HEK293 (cell line): ENCODE measurements around the gene SKA2.
A peak's percentile ranks its signal among the peaks of the same experiment; 100 is the strongest.

Experiments used
- CTCF ChIA-PET: fragments of 350-600 bp; formaldehyde crosslinking; extraction: SDS; loops from one replicate; lab custom pipeline; 2021; ENCODE audit warnings: antibody characterized with exemption; lab: Yijun Ruan, JAX
- POLR2A ChIA-PET: fragments of 300-600 bp; formaldehyde crosslinking; extraction: SDS; loops from one replicate; lab custom pipeline; 2020; ENCODE audit warnings: antibody characterized with exemption, inconsistent platforms; lab: Yijun Ruan, JAX
- H3K27ac ChIP-seq: fragments of 200-500 bp; sonication (Bioruptor generic); 2 replicates; pipeline ENCODE4 v1.5.1; 2014; ENCODE audit warnings: low read depth, low read length, control low read depth, inconsistent platforms; ENCODE audit errors: extremely low read depth
- H3K36me3 ChIP-seq, 2 experiments: fragments of 200-500 bp in 1 of 2; sonication (Bioruptor generic) in 1 of 2; 1 replicate in 1 of 2; 2 replicates in 1 of 2; pipeline ENCODE4 v1.5.1; 2014 to 2017; ENCODE audit warnings: inconsistent platforms in 2 of 2, low read length in 2 of 2; ENCODE audit not compliant: control insufficient read depth in 2 of 2, insufficient read depth in 1 of 2
- H3K4me1 ChIP-seq: fragments of 200-500 bp; sonication (Bioruptor generic); 2 replicates; pipeline ENCODE4 v1.5.1; 2014; ENCODE audit warnings: mild to moderate bottlenecking, low read length, inconsistent platforms; ENCODE audit not compliant: control insufficient read depth, insufficient read depth
- H3K4me3 ChIP-seq: 2 replicates; pipeline ENCODE4 v1.5.1; 2011; ENCODE audit warnings: low read depth, mild to moderate bottlenecking, control low read depth, low read length, moderate library complexity
- H3K9me3 ChIP-seq: fragments of 200-500 bp; sonication (Bioruptor generic); 2 replicates; pipeline ENCODE4 v1.5.1; 2014; ENCODE audit warnings: low read depth, low read length, inconsistent platforms; ENCODE audit not compliant: control insufficient read depth, insufficient read depth
- EGR2 ChIP-seq: fragments of 450-650 bp; formaldehyde crosslinking; IDR thresholded peaks from 2 replicates; pipeline ENCODE4 v1.5.1; 2016; ENCODE audit warnings: low read depth, missing biosample characterization, missing genetic modification characterization
- GLI2 ChIP-seq: fragments of 450-650 bp; formaldehyde crosslinking; IDR thresholded peaks from 2 replicates; pipeline ENCODE4; 2017; ENCODE audit warnings: missing biosample characterization, missing genetic modification characterization, low read depth, borderline replicate concordance
- GLIS1 ChIP-seq: fragments of 450-650 bp; formaldehyde crosslinking; IDR thresholded peaks from 2 replicates; pipeline ENCODE4 v1.5.1; 2016; ENCODE audit warnings: missing biosample characterization, missing genetic modification characterization
- MYNN ChIP-seq: fragments of 450-650 bp; formaldehyde crosslinking; IDR thresholded peaks from 2 replicates; pipeline ENCODE4 v1.5.1; 2016; ENCODE audit warnings: missing biosample characterization, missing genetic modification characterization, borderline replicate concordance
- ZNF10 ChIP-seq: fragments of 450-650 bp; formaldehyde crosslinking; IDR thresholded peaks from 2 replicates; pipeline ENCODE4 v1.5.1; 2017; ENCODE audit warnings: missing biosample characterization, missing genetic modification characterization
- ZNF138 ChIP-seq: fragments of 450-650 bp; formaldehyde crosslinking; IDR thresholded peaks from 2 replicates; pipeline ENCODE4 v1.5.1; 2016; ENCODE audit warnings: missing biosample characterization, missing genetic modification characterization, borderline replicate concordance
- ZNF202 ChIP-seq: fragments of 450-650 bp; formaldehyde crosslinking; IDR thresholded peaks from 2 replicates; pipeline ENCODE4 v1.5.1; 2016; ENCODE audit warnings: missing biosample characterization, missing genetic modification characterization, borderline replicate concordance
- ZNF223 ChIP-seq: fragments of 450-650 bp; formaldehyde crosslinking; IDR thresholded peaks from 2 replicates; pipeline ENCODE4 v1.5.1; 2016; ENCODE audit warnings: missing biosample characterization, missing genetic modification characterization
- ZNF266 ChIP-seq: fragments of 450-650 bp; formaldehyde crosslinking; IDR thresholded peaks from 2 replicates; pipeline ENCODE4 v1.5.1; 2016; ENCODE audit warnings: missing biosample characterization, missing genetic modification characterization, low read depth
- ZNF366 ChIP-seq: fragments of 450-650 bp; formaldehyde crosslinking; conservative IDR thresholded peaks from 2 replicates; pipeline ENCODE4 v1.5.1; 2016; ENCODE audit warnings: missing biosample characterization, missing genetic modification characterization
- ZNF391 ChIP-seq: fragments of 450-650 bp; formaldehyde crosslinking; IDR thresholded peaks from 2 replicates; pipeline ENCODE4 v1.5.1; 2016; ENCODE audit warnings: low read depth, missing biosample characterization, missing genetic modification characterization, borderline replicate concordance
- ZNF394 ChIP-seq: fragments of 450-650 bp; formaldehyde crosslinking; IDR thresholded peaks from 2 replicates; pipeline ENCODE4 v1.5.1; 2016; ENCODE audit warnings: missing biosample characterization, missing genetic modification characterization, mild to moderate bottlenecking, moderate library complexity, borderline replicate concordance
- ZNF521 ChIP-seq: fragments of 450-650 bp; formaldehyde crosslinking; IDR thresholded peaks from 2 replicates; pipeline ENCODE4 v1.5.1; 2017; ENCODE audit warnings: missing biosample characterization, mild to moderate bottlenecking, missing genetic modification characterization
- ZNF529 ChIP-seq: fragments of 450-650 bp; formaldehyde crosslinking; IDR thresholded peaks from 2 replicates; pipeline ENCODE4 v1.5.1; 2017; ENCODE audit warnings: missing genetic modification characterization, missing biosample characterization; ENCODE audit not compliant: insufficient replicate concordance
- ZNF561 ChIP-seq: fragments of 450-650 bp; IDR thresholded peaks from 2 replicates; pipeline ENCODE4 v1.5.1; 2018; ENCODE audit warnings: missing biosample characterization, missing genetic modification characterization, borderline replicate concordance
- ZNF571 ChIP-seq: fragments of 450-650 bp; formaldehyde crosslinking; IDR thresholded peaks from 2 replicates; pipeline ENCODE4 v1.5.0; 2017; ENCODE audit warnings: missing biosample characterization, missing genetic modification characterization
- ZNF600 ChIP-seq: fragments of 450-650 bp; formaldehyde crosslinking; IDR thresholded peaks from 2 replicates; pipeline ENCODE4 v1.5.1; 2016; ENCODE audit warnings: missing biosample characterization, missing genetic modification characterization
- ZNF623 ChIP-seq: fragments of 450-650 bp; formaldehyde crosslinking; IDR thresholded peaks from 2 replicates; pipeline ENCODE4 v1.5.1; 2016; ENCODE audit warnings: missing biosample characterization, missing genetic modification characterization
- ZNF660 ChIP-seq: fragments of 450-650 bp; IDR thresholded peaks from 2 replicates; pipeline ENCODE4 v1.5.1; 2018; ENCODE audit warnings: missing biosample characterization, mild to moderate bottlenecking, missing genetic modification characterization
- ZNF777 ChIP-seq: fragments of 450-650 bp; formaldehyde crosslinking; IDR thresholded peaks from 2 replicates; pipeline ENCODE4 v1.5.1; 2017; ENCODE audit warnings: missing biosample characterization, missing genetic modification characterization, borderline replicate concordance
- TF ChIP-seq, protein P1 (sequence below): fragments of 450-650 bp; formaldehyde crosslinking; IDR thresholded peaks from 2 replicates; pipeline ENCODE4 v1.5.1; 2016; ENCODE audit warnings: missing biosample characterization, missing genetic modification characterization, low read depth
- TF ChIP-seq, protein P2 (sequence below): fragments of 450-650 bp; formaldehyde crosslinking; IDR thresholded peaks from 2 replicates; pipeline ENCODE4 v1.5.1; 2016; ENCODE audit warnings: missing biosample characterization, missing genetic modification characterization
- TF ChIP-seq, protein P3 (sequence below): fragments of 450-650 bp; formaldehyde crosslinking; IDR thresholded peaks from 2 replicates; pipeline ENCODE4 v1.5.1; 2016; ENCODE audit warnings: missing biosample characterization, missing genetic modification characterization
- TF ChIP-seq, protein P4 (sequence below): IDR thresholded peaks from 2 replicates; pipeline ENCODE4 v1.6.1; 2011; ENCODE audit warnings: mild to moderate bottlenecking, low read depth, low read length, borderline replicate concordance

The SKA2 gene

DNA sequence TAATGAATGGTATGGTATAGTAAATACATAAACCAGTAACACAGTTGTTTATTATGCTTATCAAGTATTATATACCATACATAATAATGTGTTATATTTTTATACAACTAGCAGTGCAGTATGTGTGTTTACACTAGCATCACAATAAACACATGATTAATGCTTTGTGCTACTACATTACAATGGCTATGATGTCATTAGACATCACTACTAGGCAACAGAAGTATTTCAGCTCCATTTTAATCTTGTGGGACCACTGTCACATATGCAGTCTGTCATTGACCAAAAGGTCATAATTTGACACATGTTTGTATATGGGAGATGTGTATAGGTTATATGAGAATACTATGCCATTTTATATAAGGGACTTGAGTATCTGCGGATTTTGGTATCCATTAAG is 81.0 kb downstream of the SKA2 start:
- Histone ChIP-seq H3K36me3 (peaks cover 51 to 62% of the 10 kb centered on the region in 2 experiments), H3K27ac (no peak overlapping the region), H3K4me1 (no peaks in the 10 kb centered on the region), H3K4me3 (no peak overlapping the region), H3K9me3 (no peaks in the 10 kb centered on the region)
- CTCF ChIA-PET, result no interaction called here
- no peak for TF ChIP-seq ZNF391
- TF ChIP-seq, protein P1, sequence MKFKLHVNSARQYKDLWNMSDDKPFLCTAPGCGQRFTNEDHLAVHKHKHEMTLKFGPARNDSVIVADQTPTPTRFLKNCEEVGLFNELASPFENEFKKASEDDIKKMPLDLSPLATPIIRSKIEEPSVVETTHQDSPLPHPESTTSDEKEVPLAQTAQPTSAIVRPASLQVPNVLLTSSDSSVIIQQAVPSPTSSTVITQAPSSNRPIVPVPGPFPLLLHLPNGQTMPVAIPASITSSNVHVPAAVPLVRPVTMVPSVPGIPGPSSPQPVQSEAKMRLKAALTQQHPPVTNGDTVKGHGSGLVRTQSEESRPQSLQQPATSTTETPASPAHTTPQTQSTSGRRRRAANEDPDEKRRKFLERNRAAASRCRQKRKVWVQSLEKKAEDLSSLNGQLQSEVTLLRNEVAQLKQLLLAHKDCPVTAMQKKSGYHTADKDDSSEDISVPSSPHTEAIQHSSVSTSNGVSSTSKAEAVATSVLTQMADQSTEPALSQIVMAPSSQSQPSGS (tag by site-specific recombination), result peak; percentile 69; the same call in 1 of the 2 replicates
- POLR2A ChIA-PET, result no interaction called here

DNA sequence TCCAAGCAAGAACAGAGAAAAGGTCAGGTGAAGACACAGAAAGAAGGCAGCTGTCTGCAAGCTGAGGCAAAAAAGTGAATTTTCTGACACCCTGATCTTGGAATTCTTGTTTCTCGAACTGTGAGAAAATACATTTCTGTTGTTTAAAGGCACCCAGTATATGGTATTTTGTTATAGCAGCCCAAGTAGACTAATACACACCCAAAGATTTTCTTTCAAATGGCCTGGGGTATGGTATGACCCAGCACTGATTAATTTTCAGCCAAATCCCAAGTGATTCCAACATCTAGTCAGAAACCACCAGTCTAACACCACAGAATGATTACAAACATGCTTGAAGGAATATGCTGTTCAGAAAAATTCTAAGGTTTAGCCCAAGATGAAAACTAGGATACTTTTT is 85.1 kb downstream of the SKA2 start:
- no peaks in the 10 kb centered on the region for H3K9me3 ChIP-seq
- H3K4me1 ChIP-seq, result no peaks in the 10 kb centered on the region
- H3K27ac ChIP-seq, result no peak overlapping the region
- H3K36me3 ChIP-seq, result peaks cover 43 to 59% of the 10 kb centered on the region in 2 experiments
- no peak overlapping the region for H3K4me3 ChIP-seq
- no peak for TF ChIP-seq ZNF10 (tag by site-specific recombination)
- no peak for TF ChIP-seq ZNF571 (tag by site-specific recombination)
- no peak for TF ChIP-seq ZNF561 (tag by site-specific recombination)
- no peak for TF ChIP-seq ZNF521 (tag by site-specific recombination)
- TF ChIP-seq ZNF529 (tag by site-specific recombination), result no peak
- TF ChIP-seq GLIS1 (tag by site-specific recombination), result no peak
- no peak for TF ChIP-seq ZNF600
- TF ChIP-seq, protein P2, sequence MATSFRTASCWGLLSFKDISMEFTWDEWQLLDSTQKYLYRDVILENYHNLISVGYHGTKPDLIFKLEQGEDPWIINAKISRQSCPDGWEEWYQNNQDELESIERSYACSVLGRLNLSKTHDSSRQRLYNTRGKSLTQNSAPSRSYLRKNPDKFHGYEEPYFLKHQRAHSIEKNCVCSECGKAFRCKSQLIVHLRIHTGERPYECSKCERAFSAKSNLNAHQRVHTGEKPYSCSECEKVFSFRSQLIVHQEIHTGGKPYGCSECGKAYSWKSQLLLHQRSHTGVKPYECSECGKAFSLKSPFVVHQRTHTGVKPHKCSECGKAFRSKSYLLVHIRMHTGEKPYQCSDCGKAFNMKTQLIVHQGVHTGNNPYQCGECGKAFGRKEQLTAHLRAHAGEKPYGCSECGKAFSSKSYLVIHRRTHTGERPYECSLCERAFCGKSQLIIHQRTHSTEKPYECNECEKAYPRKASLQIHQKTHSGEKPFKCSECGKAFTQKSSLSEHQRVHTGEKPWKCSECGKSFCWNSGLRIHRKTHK (tag by site-specific recombination), result no peak
- TF ChIP-seq ZNF223 (tag by site-specific recombination), result no peak
- no peak for TF ChIP-seq ZNF266 (tag by site-specific recombination)
- no peak for TF ChIP-seq MYNN (tag by site-specific recombination)
- TF ChIP-seq, protein P1 (tag by site-specific recombination), result no peak
- TF ChIP-seq EGR2, result no peak
- no peak for TF ChIP-seq ZNF777 (tag by site-specific recombination)
- TF ChIP-seq ZNF202 (tag by site-specific recombination), result no peak
- no peak for TF ChIP-seq ZNF394 (tag by site-specific recombination)
- no peak for TF ChIP-seq ZNF623
- TF ChIP-seq ZNF366 (tag by site-specific recombination), result no peak
- ChIA-PET POLR2A (no interaction called here), CTCF (interaction anchor here (0.6 to 0.7 kb wide), 2 partner anchors 13 to 25 kb away, joined by 3 to 4 read pairs; no protein-coding TSS in a partner anchor)

DNA sequence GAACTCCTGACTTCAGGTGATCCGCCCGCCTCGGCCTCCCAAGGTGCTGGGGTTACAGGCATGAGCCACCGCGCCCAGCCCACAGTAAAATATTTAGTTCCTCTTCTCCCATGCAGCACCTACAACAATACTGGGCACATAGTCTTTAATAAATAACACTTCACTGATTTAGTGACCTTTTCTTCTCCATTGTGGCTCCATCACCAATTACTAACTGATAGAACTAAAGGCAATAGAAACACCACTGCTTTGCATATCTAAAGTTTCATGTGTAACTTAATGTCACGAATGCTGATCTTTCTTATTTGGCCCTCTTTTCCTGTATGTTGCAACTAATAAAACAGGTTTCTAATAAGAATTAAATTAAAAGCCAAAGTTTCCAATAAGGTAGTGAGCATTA is 87.2 kb downstream of the SKA2 start:
- no peak overlapping the region for H3K4me3 ChIP-seq
- TF ChIP-seq ZNF660 (tag by site-specific recombination) (no peak), ZNF138 (tag by site-specific recombination) (no peak), GLI2 (tag by site-specific recombination) (no peak)
- TF ChIP-seq, protein P3, sequence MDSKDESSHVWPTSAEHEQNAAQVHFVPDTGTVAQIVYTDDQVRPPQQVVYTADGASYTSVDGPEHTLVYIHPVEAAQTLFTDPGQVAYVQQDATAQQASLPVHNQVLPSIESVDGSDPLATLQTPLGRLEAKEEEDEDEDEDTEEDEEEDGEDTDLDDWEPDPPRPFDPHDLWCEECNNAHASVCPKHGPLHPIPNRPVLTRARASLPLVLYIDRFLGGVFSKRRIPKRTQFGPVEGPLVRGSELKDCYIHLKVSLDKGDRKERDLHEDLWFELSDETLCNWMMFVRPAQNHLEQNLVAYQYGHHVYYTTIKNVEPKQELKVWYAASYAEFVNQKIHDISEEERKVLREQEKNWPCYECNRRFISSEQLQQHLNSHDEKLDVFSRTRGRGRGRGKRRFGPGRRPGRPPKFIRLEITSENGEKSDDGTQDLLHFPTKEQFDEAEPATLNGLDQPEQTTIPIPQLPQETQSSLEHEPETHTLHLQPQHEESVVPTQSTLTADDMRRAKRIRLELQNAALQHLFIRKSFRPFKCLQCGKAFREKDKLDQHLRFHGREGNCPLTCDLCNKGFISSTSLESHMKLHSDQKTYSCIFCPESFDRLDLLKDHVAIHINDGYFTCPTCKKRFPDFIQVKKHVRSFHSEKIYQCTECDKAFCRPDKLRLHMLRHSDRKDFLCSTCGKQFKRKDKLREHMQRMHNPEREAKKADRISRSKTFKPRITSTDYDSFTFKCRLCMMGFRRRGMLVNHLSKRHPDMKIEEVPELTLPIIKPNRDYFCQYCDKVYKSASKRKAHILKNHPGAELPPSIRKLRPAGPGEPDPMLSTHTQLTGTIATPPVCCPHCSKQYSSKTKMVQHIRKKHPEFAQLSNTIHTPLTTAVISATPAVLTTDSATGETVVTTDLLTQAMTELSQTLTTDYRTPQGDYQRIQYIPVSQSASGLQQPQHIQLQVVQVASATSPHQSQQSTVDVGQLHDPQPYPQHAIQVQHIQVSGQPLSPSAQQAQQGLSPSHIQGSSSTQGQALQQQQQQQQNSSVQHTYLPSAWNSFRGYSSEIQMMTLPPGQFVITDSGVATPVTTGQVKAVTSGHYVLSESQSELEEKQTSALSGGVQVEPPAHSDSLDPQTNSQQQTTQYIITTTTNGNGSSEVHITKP, result no peak
- TF ChIP-seq, protein P4, sequence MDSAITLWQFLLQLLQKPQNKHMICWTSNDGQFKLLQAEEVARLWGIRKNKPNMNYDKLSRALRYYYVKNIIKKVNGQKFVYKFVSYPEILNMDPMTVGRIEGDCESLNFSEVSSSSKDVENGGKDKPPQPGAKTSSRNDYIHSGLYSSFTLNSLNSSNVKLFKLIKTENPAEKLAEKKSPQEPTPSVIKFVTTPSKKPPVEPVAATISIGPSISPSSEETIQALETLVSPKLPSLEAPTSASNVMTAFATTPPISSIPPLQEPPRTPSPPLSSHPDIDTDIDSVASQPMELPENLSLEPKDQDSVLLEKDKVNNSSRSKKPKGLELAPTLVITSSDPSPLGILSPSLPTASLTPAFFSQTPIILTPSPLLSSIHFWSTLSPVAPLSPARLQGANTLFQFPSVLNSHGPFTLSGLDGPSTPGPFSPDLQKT, result no peak

More for the DNA sequence above, 87.2 kb downstream of the SKA2 start:
- H3K27ac ChIP-seq, result no peak overlapping the region
- no peaks in the 10 kb centered on the region for H3K9me3 ChIP-seq
- ChIA-PET CTCF (no interaction called here), POLR2A (no interaction called here)
- no peaks in the 10 kb centered on the region for H3K4me1 ChIP-seq
- peaks cover 36 to 56% of the 10 kb centered on the region in 2 experiments for H3K36me3 ChIP-seq
